GM18951 (cell line): ENCODE measurements around the gene PINK1.
"Not testable (repeated sequence)": the region's sequence is repeated elsewhere in the genome, so short reads cannot be mapped to it uniquely, and the experiment has no call there.

Experiments used
- POLR2A ChIP-seq: IDR thresholded peaks from 4 replicates; pipeline ENCODE4 v1.6.1; 2011; ENCODE audit warnings: mild to moderate bottlenecking; ENCODE audit not compliant: insufficient read length, insufficient read depth; ENCODE audit errors: extremely low read depth
- in situ Hi-C: fragments of 300-500 bp; cut with MboI; formaldehyde crosslinking; loops from one replicate; pipeline ENCODE4 v1.12.0; 2022; ENCODE audit warnings: low sequenced_read_pairs, mixed read lengths, inconsistent platforms; ENCODE audit not compliant: unreplicated experiment

PINK1 gene

GRCh38 chr1:20601129-20601825 is 32.0 kb upstream of the PINK1 start:
- in situ Hi-C loops: no loop called here
- no peak for TF ChIP-seq POLR2A

DNA sequence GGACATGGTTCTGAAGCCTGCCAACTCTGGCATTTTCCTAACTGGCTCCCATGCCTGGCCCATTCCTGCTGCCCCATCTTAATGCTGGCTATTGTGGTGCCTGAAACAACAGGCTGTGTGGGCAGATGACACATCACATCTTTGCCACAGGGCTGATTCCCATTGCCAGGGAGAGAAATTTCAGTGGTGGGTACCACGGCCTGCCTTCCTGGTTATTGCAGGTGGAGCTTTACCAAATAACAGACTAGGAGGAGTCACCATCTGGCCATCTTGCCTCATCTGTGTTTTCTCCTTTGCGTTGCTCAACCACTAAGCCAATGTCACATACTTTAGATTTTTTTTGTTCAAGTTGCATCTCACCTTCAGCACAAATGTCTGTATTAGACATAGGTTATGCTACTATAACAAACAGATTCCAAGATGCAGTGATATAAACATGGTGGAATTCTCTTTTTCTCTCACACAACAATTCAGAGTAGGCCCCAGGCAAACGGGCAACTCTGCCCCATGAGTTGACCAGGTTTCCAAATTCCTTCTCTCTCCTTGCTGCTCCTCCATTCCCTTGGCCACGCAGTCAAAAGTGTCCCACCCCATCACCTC is 30.3 kb upstream of the PINK1 start:
- TF ChIP-seq POLR2A: no peak
- in situ Hi-C loops: no loop called here

- TF ChIP-seq POLR2A: no peak
- in situ Hi-C loops: no loop called here
Measured at GRCh38 chr1:20603504-20604464, 29.5 kb upstream of the PINK1 start.

GRCh38 chr1:20604678-20605077 is 28.6 kb upstream of the PINK1 start:
- TF ChIP-seq POLR2A: no peak
- in situ Hi-C loops: no loop called here

GRCh38 chr1:20606801-20607570 is 26.3 kb upstream of the PINK1 start:
- in situ Hi-C loops: not testable (repeated sequence)

- in situ Hi-C loops: no loop called here
- TF ChIP-seq POLR2A: no peak
Measured at GRCh38 chr1:20609541-20609940, 23.7 kb upstream of the PINK1 start.

GRCh38 chr1:20610970-20611369 is 22.3 kb upstream of the PINK1 start:
- TF ChIP-seq POLR2A: no peak
- in situ Hi-C loops: no loop called here

- TF ChIP-seq POLR2A: no peak
- in situ Hi-C loops: no loop called here
Measured at GRCh38 chr1:20611652-20612051, 21.6 kb upstream of the PINK1 start.

GRCh38 chr1:20612221-20612746 is 21.0 kb upstream of the PINK1 start:
- no peak for TF ChIP-seq POLR2A
- in situ Hi-C loops: no loop called here

- in situ Hi-C loops: no loop called here
- TF ChIP-seq POLR2A: no peak
Measured at GRCh38 chr1:20614131-20614579, 19.1 kb upstream of the PINK1 start.

DNA sequence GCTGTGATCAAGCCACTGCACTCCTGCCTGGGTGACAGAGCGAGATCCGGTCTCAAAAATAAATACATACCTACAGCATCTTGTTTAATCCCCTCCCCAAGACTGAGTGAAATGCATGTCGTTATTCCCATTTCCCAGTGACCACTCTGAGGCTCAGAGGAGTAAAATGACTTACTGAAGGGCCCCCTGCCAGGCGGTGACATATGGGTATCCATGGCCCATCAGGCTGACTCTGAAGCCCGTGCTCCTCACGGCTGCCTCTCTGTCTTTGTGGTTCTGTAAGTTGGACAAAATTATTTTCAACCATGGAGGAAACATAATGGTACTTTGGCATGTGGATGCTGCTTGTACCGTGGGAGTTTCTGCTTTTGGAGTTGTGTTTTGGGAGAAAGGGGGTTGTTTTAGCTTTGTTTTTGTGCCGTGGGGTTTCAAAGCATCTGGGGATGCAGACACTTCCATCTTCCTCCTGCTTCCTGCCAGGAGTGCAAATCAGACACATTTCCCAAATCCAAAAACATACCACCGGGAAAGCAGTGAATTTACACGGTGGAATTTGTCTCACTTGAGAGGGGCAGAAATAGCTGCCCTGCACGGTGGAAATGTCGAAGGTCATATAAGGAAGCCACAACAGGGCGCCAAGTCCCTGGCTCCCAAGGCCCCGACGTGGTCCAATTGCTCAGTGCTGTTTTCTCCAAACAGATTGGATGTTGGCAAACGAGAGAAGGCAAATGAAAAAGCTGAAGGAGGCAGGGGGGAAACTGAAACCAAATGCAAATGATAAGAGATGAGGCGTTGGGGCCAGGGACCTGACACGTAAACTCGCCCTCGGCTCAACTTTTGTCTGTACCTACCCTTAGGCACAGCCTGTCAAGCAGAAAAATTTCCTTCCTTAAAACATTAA is 17.1 kb upstream of the PINK1 start:
- in situ Hi-C loops: no loop called here
- TF ChIP-seq POLR2A: no peak
